ENCODE measurements around the gene MYDGF.

GRCh38 chr19:4719499-4719866 lies 49.3 kb upstream of the MYDGF start:
- no peak for TF ChIP-seq EZH2 (IDR thresholded peaks at IDR 0.05)
- TF ChIP-seq POLR2AphosphoS5 (IDR thresholded peaks at IDR 0.05; ENCODE audit: borderline replicate concordance, low read depth, low read length): no peak

Data from SK-N-MC (cell line).